GM12872 (cell line): ENCODE data around the gene ASTN2.

Source experiments
- CTCF ChIP-seq: IDR thresholded peaks from 3 replicates; pipeline ENCODE4 v1.5.1; 2011; ENCODE audit warnings: low read depth, mild to moderate bottlenecking, low read length, moderate library complexity; ENCODE audit not compliant: insufficient read depth

The ASTN2 gene

GRCh38 chr9:116404228-116404627 lies 1010.6 kb downstream of the ASTN2 start:
- TF ChIP-seq CTCF, result no peak

- TF ChIP-seq CTCF, result no peak
Measured at GRCh38 chr9:116403171-116403570, 1011.7 kb downstream of the ASTN2 start.

- TF ChIP-seq CTCF, result no peak
Measured at GRCh38 chr9:116395699-116396037, 1019.2 kb downstream of the ASTN2 start.

GRCh38 chr9:116394894-116395698 lies 1019.8 kb downstream of the ASTN2 start:
- no peak for TF ChIP-seq CTCF

GRCh38 chr9:116394070-116394469 lies 1020.8 kb downstream of the ASTN2 start:
- TF ChIP-seq CTCF, result no peak

- TF ChIP-seq CTCF, result no peak
Measured at GRCh38 chr9:116393198-116393597, 1021.7 kb downstream of the ASTN2 start.

GRCh38 chr9:116391306-116391900 lies 1023.5 kb downstream of the ASTN2 start:
- no peak for TF ChIP-seq CTCF
